Stimulated activated CD8-positive, alpha-beta memory T cell treated with anti-CD3 and anti-CD28 coated beads, Interleukin-7, amount 100 ng/mL, for 1 hour (primary cell): ENCODE data around the gene AFDN.

ENCODE experiments used
- DNase-seq, 2 donors: peaks; one replicate each; pipeline ENCODE4 v3.0.0-alpha.2; 2020; ENCODE audit warnings: low read depth in 2 of 2

AFDN gene

GRCh38 chr6:167918548-167919278 lies 92.0 kb downstream of the AFDN start:
- DNase-seq, result no peak

DNA sequence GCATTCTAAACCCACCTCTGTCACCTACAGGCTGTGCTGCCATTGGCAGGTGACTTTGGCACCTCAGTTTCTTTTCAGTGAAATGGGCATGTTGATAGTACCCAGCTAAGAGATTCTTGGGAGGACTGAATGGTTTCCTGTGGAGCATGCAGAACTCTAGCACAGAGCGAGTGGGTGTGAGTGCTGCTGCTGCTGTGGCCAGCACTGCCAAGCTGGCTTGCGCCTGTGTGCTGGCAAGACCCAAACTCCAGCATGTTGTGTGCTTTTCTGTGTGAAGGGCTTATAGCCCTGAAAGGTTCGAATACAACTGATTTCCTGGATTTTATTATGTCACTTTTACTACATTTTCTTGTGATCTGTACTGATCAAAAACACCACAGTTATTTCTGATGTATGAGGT lies 92.6 kb downstream of the AFDN start:
- no peak for DNase-seq

DNA sequence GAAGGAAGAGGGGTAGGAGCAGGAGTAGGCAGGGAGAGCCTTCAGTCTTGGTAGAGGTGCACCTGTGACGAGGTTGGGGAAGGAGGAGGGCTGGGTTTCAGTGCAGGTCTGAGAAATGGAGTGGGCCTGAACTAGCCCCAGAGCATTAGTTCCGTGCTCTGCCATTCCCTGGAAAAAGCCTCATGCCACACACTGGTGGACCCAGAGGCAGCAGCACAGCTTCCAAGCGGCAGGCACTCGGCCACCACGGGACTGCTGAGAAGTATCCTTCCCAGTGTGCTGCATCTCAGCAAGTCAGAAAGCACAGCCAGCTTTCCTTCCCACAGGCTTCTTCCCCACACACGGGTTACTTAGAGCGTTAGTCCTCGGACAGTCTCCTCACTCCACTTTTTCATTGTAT lies 93.5 kb downstream of the AFDN start:
- no peak for DNase-seq

DNA sequence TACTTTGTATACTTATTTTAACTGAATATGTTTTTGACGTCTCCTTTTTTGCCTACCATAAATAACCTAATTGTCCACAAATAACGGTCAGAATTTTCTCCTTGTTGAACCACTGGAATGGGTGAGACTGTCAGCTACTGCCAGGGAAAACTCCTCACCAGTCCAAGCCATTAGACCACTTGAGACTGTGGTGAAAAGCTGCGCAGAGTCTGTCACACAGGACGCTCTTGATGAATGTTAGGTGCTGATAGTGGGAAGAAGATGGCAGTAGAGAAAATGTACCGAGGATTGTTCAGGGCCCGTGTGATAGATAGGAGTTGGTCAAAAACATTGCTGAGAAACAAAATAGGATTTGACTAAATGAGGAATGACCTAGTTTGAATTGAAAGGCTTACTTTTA lies 95.1 kb downstream of the AFDN start:
- DNase-seq, result no peak

- no peak for DNase-seq
These were observed 98.3 kb downstream of the AFDN start for GRCh38 chr6:167925026-167925425.

GRCh38 chr6:167927246-167927645 lies 100.5 kb downstream of the AFDN start:
- no peak for DNase-seq

GRCh38 chr6:167928111-167928510 lies 101.4 kb downstream of the AFDN start:
- no peak for DNase-seq

GRCh38 chr6:167930295-167930694 lies 103.6 kb downstream of the AFDN start:
- DNase-seq, result no peak

- DNase-seq, result no peak
These were observed 106.0 kb downstream of the AFDN start for GRCh38 chr6:167932468-167933276.

GRCh38 chr6:167933290-167933689 lies 106.6 kb downstream of the AFDN start:
- DNase-seq, result no peak

DNA sequence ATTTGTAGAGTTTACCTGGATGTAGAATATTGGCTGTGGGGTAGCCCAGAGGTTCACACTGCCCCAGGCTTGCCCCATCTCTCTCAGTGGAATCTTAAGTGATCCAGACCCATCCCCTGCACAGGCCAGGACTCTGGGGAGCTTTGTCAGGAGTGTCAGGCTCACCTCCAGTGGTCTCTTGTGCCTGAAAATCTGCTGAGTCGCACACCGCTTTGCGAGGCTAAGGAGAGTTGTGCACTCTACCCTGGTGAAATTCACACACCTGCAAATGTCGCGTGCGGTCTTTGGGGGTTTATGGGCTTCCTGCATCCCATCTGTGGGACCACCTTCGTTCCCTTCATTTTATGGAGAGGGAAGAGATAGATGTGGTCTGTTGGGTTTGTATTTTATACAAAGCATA lies 107.1 kb downstream of the AFDN start:
- DNase-seq, result no peak

- DNase-seq, result no peak
These were observed 107.7 kb downstream of the AFDN start for GRCh38 chr6:167934426-167934864.

DNA sequence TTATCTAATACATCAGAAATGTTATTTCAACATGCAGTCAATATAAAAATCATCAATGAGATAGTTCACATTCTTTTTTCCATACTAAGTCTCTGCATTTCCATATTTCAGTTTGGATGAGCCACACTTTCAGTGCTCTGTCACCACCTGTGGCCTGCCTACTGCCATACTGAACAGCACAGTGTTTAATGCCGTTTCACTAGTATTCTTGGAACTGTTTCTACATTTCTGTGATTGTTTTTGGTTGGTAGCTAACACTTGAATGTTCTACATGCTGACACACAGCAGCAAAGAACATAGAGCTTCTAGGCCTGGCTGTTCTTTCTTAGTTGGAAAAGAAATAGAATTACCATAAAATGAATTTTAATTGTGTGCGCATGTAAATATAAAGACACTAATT lies 109.3 kb downstream of the AFDN start:
- DNase-seq, result no peak

DNA sequence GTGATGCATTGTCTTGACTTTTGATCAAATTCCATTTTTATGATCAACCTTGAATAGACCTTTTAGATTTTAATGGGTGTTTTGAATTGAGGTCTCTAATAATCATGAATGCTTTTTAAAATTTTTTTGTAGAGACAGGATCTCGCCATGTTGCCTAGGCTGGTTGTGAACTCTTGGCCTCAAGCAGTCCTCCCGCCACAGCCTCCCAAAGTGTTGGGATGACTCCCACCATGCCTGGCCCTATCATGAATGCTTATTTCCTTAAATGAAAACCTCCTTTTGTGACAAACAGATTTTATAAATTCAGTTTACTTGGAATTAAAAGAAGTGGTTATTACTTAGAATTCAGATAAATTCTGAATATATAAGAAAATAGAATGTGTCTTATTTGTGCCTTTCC lies 110.6 kb downstream of the AFDN start:
- no peak for DNase-seq

DNA sequence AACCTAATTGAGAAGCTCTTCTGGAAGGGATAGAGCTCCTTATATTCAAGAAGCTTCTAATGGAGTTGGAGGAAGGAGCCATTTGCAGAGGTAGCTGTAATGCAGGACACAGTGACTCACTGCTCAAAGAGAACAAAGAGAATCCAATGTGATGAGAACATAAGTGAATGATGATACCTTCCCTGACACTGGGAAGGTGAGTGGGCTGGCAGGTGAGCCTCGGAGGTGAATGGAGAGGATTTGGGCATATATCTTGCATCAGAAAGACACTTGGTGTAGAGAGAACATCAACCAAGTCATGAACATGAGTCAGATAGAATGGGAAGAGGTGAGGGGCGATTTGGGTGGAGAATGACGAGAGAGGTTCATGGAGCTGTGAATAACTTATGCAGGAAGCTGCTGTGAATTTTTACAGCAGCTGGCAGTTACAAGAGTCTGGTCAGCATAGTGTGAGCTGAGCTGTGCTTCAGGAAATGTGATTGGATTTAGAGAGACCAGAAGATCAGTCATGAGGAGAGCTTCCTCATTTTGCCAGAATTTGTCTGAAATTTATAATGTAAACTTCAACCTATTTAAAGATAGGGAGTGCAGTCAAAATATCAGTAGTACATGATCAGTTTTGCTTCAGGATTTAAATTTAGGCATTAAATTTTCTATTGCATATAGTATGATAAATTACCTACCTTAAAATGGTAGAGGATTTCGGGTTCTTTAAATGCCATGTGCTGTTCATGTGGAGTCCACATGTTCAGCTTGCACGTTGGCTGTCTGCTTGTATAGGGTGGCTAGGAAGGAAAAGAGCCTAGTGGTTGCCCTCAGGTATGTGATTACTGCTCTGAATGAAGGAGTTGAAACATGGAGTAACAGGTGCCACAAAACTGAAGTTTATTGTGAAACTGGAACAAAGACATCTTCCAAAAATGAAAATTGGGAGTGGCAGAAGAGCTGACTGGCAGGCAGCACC lies 111.5 kb downstream of the AFDN start:
- DNase-seq, result no peak

DNA sequence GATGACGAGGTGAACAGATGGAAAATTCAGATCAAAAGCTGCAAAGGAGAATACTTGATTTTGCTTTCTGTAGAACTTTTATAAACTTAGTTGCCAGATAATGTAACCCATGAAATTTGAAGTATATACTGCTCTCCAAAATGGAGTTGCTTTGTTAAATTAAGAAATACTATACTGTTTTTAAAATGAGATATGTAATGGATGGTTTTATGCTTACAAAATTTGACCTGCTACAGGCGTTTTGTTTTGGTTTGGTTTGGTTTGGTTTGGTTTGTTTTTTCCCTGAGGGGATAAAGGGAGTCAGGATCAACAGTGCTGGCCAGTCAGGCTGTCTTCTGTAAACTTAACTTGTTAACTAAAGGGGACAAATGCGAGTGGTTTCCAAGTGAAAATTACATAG lies 115.1 kb downstream of the AFDN start:
- DNase-seq, result no peak

DNA sequence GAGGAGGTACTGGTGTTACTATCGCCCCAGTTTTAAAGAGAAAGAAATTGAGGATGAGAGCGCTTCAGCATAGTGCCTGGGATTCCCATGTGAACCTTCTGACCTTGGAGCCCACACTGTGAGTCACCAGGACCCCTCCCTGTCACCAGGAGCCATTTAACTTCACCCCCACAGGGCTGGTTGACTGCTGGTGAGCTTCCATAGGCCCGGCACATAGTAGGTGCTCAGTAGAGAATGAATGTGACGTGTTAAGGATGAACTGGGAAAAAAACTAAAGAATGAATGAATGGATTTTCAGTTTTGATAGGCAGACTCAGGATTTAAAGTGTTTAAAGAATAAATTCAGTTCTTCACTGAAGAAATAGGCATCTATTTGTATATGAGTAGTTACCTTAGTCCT lies 117.4 kb downstream of the AFDN start:
- no peak for DNase-seq

DNA sequence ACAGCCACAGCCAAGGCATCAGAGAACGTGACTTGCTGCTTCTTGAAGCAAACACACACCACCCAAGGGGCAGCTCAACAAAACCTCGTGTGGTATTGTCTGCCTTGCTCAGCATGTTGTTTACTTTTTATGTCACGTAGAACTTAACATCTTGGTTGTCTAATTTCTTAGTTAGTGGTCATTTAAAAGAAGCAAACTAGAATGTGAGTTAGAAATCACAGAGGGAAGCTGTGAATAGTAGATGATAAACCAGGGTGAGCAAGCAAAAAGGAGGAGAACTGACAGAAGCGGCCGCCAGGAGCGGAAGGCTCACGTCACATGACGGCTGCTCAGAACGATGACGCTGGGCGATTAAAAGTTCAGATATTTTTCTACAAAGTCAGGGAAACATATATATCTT lies 119.3 kb downstream of the AFDN start:
- no peak for DNase-seq

DNA sequence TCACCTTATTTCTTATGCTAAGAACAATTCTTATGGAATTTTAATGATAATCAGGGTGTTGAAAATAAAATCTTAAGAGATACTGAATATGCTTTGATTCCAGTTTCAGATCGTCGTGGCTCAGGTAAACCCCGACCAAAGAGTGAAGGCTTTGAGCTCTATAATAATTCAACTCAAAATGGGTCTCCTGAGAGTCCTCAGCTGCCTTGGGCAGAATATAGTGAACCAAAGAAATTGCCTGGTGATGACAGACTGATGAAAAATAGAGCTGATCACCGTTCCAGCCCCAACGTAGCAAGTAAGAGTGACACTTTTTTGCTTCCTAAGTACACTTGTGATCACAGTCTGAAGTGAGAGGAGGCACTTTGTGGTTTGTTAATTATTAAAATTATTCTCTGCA lies 119.9 kb downstream of the AFDN start:
- DNase-seq, result no peak

GRCh38 chr6:167947716-167948115 lies 121.0 kb downstream of the AFDN start:
- no peak for DNase-seq

DNA sequence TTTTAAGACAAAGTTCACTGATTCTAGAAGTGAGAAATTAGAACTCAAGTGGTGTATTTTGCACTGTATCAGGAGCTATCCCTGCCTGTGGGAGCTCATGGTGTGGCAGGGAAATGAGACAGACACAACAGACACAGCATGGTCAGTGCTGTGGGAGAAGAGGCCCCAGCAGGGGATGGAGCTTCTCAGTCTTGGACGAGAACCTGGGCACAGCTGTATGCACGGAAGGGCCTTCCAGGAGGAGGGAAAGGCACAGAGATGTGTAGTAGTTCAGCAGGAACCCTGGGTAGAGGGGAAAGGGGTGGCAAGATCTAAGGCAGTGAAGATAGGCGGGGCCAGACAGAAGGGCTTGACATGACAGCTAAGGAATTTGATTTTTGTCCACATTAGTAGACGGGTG lies 122.0 kb downstream of the AFDN start:
- no peak for DNase-seq

DNA sequence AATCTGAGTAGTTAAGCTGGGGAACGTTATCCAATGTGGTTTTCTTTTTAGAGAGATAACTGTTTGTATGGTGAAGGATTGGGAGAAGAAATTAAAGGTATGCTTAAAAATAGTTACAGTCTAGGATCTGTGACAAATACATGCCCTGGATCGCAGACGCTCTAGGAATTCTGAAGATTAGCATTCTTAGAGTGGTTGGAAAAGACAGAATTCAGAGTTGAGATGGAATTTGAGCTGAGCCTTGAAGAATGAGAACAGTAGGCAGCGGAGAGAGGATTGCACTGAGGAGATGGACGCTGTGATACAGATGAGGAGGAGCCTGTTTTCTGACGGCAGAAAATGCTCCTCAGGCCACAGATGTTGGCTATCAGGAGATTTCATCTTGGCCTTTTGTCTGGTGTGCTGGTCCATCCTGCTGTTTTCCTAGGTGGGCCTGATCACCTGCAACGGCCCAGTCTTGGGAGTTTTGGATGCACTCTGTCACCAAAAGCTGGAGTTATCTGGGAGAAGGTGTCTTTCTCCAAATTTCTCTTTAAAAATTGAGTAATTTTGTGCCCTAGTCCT lies 122.5 kb downstream of the AFDN start:
- DNase-seq, result no peak
